ENCODE measurements around the gene FGF4. TPM values are rescaled to one million over a fixed set of nuclear protein-coding genes. Genes with fewer than 3 reads are reported as not detected.

Gene FGF4
- total RNA-seq, 1 donor from 2014 or later = not detected

GRCh38 chr11:69787906-69788305 is 12.8 kb upstream of the FGF4 start:
- no peak overlapping the region for H3K27ac ChIP-seq (ENCODE audit: low read depth, low read length)
- DNase-seq (ENCODE audit: low read depth) = no peak
- H3K4me1 ChIP-seq (ENCODE audit: insufficient read depth, low read length) = no peaks in the 10 kb centered on the region
- H4K20me1 ChIP-seq (ENCODE audit: insufficient read depth, low read length) = no peaks in the 10 kb centered on the region
- no peak overlapping the region for H2AFZ ChIP-seq (ENCODE audit: low read depth, low read length)
- Mint-ChIP-seq H3K36me3 (ENCODE audit: low read depth, unreplicated experiment) (peaks cover under 1% of the 10 kb centered on the region), H3K27me3 (ENCODE audit: low read depth, unreplicated experiment) (peaks cover 11% of the 10 kb centered on the region), H3K27ac (ENCODE audit: unreplicated experiment) (no peak overlapping the region), H3K4me1 (ENCODE audit: low read depth, unreplicated experiment) (peaks cover 6% of the 10 kb centered on the region), H3K4me3 (ENCODE audit: unreplicated experiment) (no peak overlapping the region), H3K9me3 (ENCODE audit: unreplicated experiment) (no peaks in the 10 kb centered on the region)
- H3K27me3 ChIP-seq (ENCODE audit: insufficient read depth, low read length) = peaks cover 7% of the 10 kb centered on the region
- H3K9me3 ChIP-seq (ENCODE audit: insufficient read depth, low read depth, low read length) = no peaks in the 10 kb centered on the region
- H3K4me3 ChIP-seq (ENCODE audit: insufficient read depth, low read depth, low read length) = no peak overlapping the region
- H3K36me3 ChIP-seq (ENCODE audit: insufficient read depth, low read length) = no peaks in the 10 kb centered on the region
- no peak for TF ChIP-seq EZH2 (IDR thresholded peaks at IDR 0.05; ENCODE audit: insufficient read depth, low read length)
- no peak for TF ChIP-seq CTCF (IDR thresholded peaks at IDR 0.05; ENCODE audit: insufficient read depth, low read depth, low read length)
- no peak overlapping the region for H3K9ac ChIP-seq (ENCODE audit: low read length)
- no peaks in the 10 kb centered on the region for H3K79me2 ChIP-seq (ENCODE audit: insufficient read depth, low read length)
- no peak overlapping the region for H3K4me2 ChIP-seq (ENCODE audit: low read length)
- FAIRE-seq = no peak

- no peak for FAIRE-seq
- Histone ChIP-seq H3K36me3 (ENCODE audit: insufficient read depth, low read length) (no peaks in the 10 kb centered on the region), H2AFZ (ENCODE audit: low read depth, low read length) (no peak overlapping the region), H3K4me3 (ENCODE audit: insufficient read depth, low read depth, low read length) (no peak overlapping the region), H3K4me1 (ENCODE audit: insufficient read depth, low read length) (no peaks in the 10 kb centered on the region), H4K20me1 (ENCODE audit: insufficient read depth, low read length) (no peaks in the 10 kb centered on the region), H3K27ac (ENCODE audit: low read depth, low read length) (no peak overlapping the region), H3K9me3 (ENCODE audit: insufficient read depth, low read depth, low read length) (no peaks in the 10 kb centered on the region), H3K9ac (ENCODE audit: low read length) (no peak overlapping the region), H3K79me2 (ENCODE audit: insufficient read depth, low read length) (no peaks in the 10 kb centered on the region), H3K4me2 (ENCODE audit: low read length) (no peak overlapping the region), H3K27me3 (ENCODE audit: insufficient read depth, low read length) (peaks cover 7% of the 10 kb centered on the region)
- Mint-ChIP-seq H3K36me3 (ENCODE audit: low read depth, unreplicated experiment) (no peaks in the 10 kb centered on the region), H3K27me3 (ENCODE audit: low read depth, unreplicated experiment) (peaks cover 13% of the 10 kb centered on the region), H3K27ac (ENCODE audit: unreplicated experiment) (no peak overlapping the region), H3K4me1 (ENCODE audit: low read depth, unreplicated experiment) (peaks cover 6% of the 10 kb centered on the region), H3K4me3 (ENCODE audit: unreplicated experiment) (no peak overlapping the region), H3K9me3 (ENCODE audit: unreplicated experiment) (no peaks in the 10 kb centered on the region)
- no peak for DNase-seq (ENCODE audit: low read depth)
- no peak for TF ChIP-seq EZH2 (IDR thresholded peaks at IDR 0.05; ENCODE audit: insufficient read depth, low read length)
- no peak for TF ChIP-seq CTCF (IDR thresholded peaks at IDR 0.05; ENCODE audit: insufficient read depth, low read depth, low read length)
These were observed 12.3 kb upstream of the FGF4 start for GRCh38 chr11:69787457-69787856.

GRCh38 chr11:69781241-69781640 is 6.1 kb upstream of the FGF4 start:
- no peak overlapping the region for H2AFZ ChIP-seq (ENCODE audit: low read depth, low read length)
- no peak overlapping the region for H3K4me2 ChIP-seq (ENCODE audit: low read length)
- no peak overlapping the region for H3K4me3 ChIP-seq (ENCODE audit: insufficient read depth, low read depth, low read length)
- Mint-ChIP-seq H3K4me1 (ENCODE audit: low read depth, unreplicated experiment) (no peaks in the 10 kb centered on the region), H3K36me3 (ENCODE audit: low read depth, unreplicated experiment) (no peaks in the 10 kb centered on the region), H3K27ac (ENCODE audit: unreplicated experiment) (no peak overlapping the region), H3K27me3 (ENCODE audit: low read depth, unreplicated experiment) (peaks cover 56% of the 10 kb centered on the region), H3K4me3 (ENCODE audit: unreplicated experiment) (no peak overlapping the region), H3K9me3 (ENCODE audit: unreplicated experiment) (peaks cover 2% of the 10 kb centered on the region)
- H3K27me3 ChIP-seq (ENCODE audit: insufficient read depth, low read length) = peaks cover 21% of the 10 kb centered on the region
- H4K20me1 ChIP-seq (ENCODE audit: insufficient read depth, low read length) = no peaks in the 10 kb centered on the region
- no peak for TF ChIP-seq EZH2 (IDR thresholded peaks at IDR 0.05; ENCODE audit: insufficient read depth, low read length)
- no peak for TF ChIP-seq CTCF (IDR thresholded peaks at IDR 0.05; ENCODE audit: insufficient read depth, low read depth, low read length)
- H3K27ac ChIP-seq (ENCODE audit: low read depth, low read length) = no peak overlapping the region
- no peaks in the 10 kb centered on the region for H3K4me1 ChIP-seq (ENCODE audit: insufficient read depth, low read length)
- no peak for FAIRE-seq
- H3K9ac ChIP-seq (ENCODE audit: low read length) = no peak overlapping the region
- no peak for DNase-seq (ENCODE audit: low read depth)
- no peaks in the 10 kb centered on the region for H3K79me2 ChIP-seq (ENCODE audit: insufficient read depth, low read length)
- no peaks in the 10 kb centered on the region for H3K36me3 ChIP-seq (ENCODE audit: insufficient read depth, low read length)
- no peaks in the 10 kb centered on the region for H3K9me3 ChIP-seq (ENCODE audit: insufficient read depth, low read depth, low read length)

Data from astrocyte (in vitro differentiated cells and primary cell).